Posterior cingulate gyrus (tissue), 11 donors: Measurements from ENCODE around the gene SLC2A1.

ENCODE experiments used
- DNase-seq, 10 donors: peaks; one replicate each; pipeline versions ENCODE4 v3.0.0 to v3.0.0-alpha.2; 2020 to 2021; ENCODE audit warnings: mixed read lengths in 3 of 10
- intact Hi-C: fragments of 100-400 bp; cut with DNase I; formaldehyde crosslinking; loops from one replicate; pipeline ENCODE4 v1.15.1; 2023

Gene SLC2A1

DNA sequence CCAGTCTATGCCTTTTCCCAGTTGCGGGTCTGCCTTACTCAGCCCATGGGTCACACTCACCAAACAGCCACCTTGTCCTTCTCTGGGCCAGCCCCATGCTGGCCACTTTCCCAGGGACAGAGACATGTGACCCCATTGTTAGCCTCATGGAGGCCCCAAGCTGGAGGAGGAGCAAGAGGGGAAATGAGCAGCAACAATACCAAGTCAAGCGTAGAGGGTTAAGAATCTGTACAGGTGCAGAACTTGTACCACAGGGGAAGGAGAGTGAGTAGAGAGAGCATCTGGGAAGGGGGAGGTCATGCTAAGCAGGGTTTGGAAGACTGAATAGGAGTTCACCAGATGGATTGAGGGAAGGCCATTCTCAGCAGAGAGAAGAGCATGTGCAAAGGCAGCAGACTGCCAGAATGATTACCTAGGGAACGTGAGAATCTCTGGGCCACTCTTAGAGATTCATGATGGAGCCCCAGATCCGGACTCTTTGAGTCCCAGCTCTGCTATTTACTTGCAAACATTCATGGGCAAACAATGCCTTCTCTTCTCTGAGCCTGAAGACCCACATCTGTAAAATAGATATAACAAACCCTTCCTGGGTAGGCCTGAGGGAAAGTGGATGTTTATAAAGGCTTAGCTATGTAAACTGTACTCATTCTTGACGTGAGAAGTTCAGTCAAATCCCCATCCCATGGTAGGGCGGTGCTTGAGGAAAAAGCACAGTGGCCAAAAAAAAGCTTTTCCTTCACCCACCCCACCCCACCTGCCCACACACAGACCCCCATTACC is 2.8 kb upstream of the SLC2A1 start:
- peak in 8 of 10 donors; percentile 37 to 94 (median 64) for DNase-seq
- intact Hi-C loops: no loop called here

DNA sequence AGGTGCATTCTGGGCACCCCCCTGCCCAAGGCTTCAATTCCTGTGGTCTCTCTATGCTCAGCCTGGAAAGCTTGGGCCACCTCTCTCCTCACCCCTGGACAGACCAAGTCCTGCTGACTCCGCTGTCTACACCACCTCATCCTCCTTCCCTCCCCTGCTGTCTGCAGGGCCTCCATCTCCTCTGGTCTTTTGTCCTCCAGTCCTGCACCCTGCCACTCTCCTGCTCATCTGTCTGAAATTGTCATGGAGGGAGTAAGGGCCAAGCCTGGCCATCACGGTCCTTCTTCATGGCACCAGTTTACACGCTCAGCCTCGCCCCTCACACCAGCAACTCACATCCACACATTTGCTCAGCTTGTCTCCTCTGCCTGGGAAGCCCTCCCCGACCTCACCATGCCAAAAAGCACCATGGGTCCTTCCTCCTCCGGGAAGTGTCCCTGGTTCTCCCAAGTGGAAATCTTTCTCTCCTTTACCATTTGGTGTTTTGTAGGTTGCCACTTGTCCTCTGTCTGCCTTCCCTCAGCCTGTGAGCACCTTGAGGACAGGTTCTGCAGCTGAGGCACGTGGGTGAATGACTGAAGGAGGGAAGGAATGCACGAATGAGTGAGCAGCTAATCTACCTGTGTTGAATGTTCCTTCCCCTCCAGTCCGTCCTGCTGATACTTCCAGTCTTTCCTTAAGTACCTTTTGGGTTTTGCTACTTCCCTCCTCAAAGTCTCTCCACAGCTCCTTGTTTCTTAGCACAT is 2.1 kb upstream of the SLC2A1 start:
- intact Hi-C loops: no loop called here
- DNase-seq: peak in 1 of 10 donors; percentile 56

DNA sequence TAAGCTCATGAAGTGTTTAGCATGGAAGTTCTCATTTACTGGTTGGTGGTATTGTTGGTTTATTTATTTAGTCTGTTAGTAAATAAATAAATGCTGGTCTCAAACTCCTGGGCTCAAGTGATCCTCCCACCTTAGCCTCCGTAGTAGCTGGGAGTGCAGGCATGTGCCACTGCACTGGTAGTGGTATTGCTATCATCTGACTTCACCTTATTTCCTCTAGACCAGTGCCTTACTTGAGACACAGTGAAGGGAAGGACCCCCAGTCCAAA is 1.4 kb upstream of the SLC2A1 start:
- intact Hi-C loops: no loop called here
- peak in 1 of 10 donors; percentile 5 for DNase-seq

DNA sequence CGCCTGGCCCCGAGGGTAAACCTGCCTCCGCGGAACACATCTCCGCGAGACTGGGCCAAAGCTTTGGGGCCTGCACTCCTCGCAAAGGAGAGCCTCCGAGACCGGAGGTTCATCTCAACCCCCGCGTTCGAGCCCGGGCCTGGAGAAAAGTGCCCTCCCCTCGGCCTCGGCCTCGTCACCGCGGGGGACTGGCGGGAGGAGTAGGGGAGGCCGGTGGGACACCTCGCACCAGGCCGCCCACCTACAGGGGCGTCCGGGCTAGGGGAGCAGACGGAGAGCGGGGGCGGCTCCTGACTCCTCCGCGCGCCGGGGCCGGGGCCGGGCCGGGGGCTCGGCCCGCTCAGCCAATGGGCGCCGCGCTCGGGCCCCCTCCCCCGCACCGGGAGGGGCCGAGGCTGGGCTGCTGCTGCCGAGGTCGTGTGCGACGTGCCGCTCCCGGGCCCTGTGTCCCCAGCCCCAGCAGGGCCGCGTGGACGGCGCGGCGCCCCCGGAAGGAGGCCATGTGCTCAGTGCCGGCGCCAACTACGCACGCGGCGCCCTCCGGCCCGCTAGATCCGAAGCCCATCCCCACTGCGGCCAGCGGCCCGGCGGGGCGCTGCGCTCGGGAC is 684 bp downstream of the SLC2A1 start:
- DNase-seq: peak in 9 of 10 donors; percentile 34 to 93 (median 56)
- intact Hi-C loops: loop anchor here (5.0 kb wide), 1 partner anchor 191 kb away; the partner anchor contains the start of genes C1orf50 and P3H1

DNA sequence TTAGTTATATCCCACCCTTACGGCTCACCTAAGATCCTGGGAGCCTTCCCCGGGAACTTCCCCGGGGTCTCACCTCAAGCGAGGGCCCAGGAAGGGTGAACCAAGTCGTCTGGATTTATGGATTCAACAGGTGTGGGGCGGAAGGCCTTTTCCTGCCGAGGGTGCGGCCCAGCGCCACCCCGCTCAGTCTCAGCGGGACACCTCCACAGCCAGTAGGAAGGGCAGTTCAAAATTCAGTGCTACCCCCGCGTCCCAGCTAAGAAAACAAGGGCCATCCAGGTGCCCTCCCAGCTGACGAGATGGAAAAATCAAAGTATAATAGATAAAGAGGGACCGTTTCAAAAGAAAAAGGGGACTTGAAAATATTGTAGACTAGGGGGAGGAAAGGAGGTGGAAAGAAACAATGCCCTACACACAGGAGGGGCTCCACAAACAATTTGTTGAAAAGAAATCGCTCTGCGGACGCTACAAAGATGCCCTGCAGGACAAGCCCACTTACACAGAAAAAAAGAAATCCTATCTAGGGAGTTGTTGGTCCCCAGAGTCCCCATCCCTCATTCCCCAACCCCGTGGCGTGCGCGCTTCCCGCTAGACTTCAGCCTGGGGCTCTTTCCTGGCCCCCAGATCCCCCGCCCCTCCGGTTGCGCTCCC is 1.3 kb downstream of the SLC2A1 start:
- intact Hi-C loops: loop anchor here (5.0 kb wide), 1 partner anchor 190 kb away; the partner anchor contains the start of genes C1orf50 and P3H1
- no peak for DNase-seq

DNA sequence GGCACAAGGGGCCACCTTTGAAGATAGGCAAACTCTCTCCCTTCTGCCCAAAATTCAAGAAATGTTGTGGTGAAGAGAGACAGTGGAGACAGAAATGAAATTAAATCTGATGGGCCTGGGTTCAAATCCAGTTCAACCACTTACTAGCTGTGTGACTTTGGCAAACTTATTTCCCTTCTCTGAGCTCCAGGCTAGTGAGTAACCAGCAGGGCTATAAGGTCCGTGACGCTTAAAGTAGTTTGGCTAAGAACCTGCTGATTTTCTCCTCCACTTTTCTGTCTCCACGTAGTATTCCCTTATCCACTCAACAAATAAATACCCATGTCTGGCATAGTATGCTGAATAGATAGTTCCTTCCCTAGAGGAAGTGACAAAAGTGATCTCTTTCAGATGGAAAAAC is 1.9 kb downstream of the SLC2A1 start:
- intact Hi-C loops: loop anchor here (5.0 kb wide), 1 partner anchor 189 kb away; the partner anchor contains the start of genes C1orf50 and P3H1
- no peak for DNase-seq

DNA sequence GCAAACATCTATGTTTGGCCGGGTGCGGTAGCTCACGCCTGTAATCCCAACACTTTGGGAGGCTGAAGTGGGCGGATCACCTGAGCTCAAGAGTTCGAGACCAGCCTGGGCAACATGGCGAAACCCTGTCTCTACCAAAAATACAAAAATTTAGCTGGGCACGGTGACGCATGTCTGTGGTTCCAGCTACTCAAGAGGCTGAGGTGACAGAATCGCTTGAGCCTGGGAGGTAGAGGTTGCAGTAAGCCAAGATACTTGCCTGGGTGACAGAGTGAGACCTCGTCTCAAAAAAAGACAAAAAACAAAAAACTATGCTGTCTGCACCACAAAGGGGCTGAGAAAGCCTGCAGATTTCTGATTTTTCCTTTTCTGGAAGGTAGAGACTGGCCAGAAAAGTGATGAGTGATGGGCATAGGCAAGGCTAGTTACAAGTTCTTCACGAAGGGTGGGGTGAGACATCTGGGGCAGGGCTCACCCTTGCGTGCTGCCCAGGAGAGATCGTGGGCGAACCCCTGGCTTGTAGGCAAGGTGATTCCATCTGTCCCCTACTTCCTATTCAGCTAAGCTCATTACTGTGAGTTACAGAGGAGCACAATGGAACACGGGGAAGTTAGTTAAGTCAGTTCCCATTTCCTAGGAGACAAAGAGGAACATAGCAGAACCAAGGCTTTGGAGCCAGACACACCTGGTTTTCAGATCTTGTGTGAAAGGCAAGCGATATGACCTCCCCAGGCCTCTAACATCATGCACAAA is 3.2 kb downstream of the SLC2A1 start:
- intact Hi-C loops: loop anchor here (5.0 kb wide), 1 partner anchor 188 kb away; the partner anchor contains the start of genes C1orf50 and P3H1
- no peak for DNase-seq

DNA sequence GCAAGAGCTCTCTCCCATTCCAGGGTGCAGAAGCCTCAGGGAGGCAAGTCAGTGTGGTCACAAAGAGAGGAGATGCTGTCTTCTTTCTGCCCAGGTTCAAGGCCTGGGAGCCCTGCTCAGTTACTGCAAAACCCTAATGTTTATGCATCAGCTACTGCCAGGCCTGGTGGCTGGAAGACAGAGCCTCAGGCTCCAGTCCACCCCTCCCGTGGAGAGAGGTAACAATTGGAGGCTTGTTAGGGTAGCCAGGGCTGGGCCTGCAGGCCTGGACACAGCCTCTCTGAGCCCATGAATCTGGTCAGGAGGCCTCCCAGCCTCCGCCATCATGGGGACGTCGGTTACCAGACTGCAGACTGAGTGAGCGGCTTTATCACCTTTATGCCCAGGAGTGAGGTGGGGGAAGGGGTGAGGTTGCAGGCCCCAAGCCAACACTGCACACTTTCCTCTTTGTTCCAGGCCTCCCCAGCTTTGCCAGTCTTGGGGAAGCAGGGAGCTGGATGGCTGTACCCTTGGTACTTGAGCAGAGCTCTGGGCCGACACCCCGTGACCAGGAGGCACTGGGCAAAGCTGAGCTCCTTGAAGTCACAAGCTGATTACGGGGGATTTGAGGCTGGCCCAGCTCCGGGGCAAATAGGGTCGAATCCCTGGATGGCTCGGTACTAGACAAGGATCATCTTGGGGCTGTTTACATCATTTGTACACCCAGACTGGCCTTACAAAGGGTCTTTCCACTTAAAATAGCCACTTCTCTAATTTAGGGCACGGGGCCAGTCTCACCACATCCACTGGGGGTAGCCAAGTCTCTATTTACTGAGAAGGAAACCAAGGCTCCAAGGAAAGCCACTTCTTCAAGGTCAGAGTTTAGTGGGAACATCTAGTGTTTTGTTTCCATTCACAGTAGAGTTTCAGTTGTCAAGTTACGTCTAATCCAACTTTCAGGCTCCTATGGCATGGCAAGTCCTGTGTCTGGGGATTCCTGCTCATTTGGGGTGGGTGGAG is 5.2 kb downstream of the SLC2A1 start:
- intact Hi-C loops: no loop called here
- DNase-seq: peak in 8 of 10 donors; percentile 39 to 96 (median 68)

DNA sequence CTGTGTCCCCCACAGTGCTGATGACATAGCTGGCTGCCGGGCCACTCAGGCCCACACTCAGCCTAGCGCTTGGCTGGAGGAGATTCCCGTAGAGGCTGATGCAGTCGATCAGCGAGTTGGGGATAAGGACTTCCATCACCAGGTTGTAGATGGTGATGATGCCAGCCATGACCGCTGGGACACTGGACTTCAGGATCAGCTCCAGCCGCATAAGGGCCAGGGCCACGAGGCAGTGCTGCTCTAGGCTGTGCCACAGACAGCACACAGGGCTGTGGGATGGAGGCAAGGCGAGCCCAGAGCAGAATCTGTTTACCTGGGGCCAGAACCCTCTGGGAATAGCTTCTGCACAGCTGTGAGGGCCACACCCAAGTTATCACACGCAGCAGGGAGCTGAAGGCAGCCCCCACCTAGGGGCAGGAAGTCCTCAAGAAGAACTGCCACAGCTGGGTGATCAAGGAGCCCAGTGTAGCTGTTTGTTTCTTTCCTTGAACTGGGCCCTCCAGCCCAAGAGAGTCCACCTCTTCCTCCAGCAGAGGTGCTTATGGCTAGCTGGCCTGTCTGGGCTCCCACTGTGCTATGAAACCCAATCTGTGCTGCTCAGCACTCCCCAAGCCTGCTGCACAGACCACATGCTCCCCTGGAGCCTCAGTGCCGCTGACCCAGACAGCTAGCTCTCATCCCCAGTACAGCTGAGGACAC is 6.2 kb downstream of the SLC2A1 start:
- no peak for DNase-seq
- intact Hi-C loops: no loop called here

DNA sequence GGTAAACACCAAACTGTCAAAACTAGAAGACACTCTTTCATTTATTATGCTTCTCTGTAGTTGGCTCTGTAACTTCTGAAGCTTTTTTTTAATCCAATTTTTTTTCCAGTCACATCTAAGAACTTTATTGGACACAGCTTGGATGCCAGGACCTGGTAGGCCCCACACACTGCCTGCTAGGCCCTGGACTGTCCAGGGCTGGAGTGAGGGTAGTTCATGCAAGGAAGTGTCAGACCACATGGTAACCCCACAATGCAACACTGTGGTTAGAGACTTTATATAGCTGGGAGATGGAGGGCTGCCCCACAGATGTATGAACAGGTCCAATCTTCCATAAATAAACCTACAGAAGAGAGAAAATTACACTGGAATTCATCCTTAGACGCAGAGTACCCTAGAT is 7.1 kb downstream of the SLC2A1 start:
- intact Hi-C loops: no loop called here
- DNase-seq: no peak

DNA sequence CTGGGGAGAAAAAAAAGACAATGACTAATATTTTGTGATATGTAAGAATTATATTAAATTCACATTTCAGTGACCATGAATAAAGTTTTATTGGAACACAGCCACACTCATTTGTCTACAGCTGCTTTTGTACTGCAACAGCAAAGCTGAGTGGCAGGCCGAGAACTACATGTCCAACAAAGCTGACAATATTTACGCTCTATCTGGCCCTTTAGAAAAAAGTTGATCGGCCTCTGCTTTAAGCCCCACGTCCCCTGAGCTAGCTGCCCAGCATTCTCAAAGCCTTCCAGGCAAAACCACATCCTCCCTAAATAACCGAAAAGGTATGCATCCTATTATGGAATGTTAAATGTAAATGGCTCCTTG is 8.6 kb downstream of the SLC2A1 start:
- DNase-seq: no peak
- intact Hi-C loops: no loop called here

DNA sequence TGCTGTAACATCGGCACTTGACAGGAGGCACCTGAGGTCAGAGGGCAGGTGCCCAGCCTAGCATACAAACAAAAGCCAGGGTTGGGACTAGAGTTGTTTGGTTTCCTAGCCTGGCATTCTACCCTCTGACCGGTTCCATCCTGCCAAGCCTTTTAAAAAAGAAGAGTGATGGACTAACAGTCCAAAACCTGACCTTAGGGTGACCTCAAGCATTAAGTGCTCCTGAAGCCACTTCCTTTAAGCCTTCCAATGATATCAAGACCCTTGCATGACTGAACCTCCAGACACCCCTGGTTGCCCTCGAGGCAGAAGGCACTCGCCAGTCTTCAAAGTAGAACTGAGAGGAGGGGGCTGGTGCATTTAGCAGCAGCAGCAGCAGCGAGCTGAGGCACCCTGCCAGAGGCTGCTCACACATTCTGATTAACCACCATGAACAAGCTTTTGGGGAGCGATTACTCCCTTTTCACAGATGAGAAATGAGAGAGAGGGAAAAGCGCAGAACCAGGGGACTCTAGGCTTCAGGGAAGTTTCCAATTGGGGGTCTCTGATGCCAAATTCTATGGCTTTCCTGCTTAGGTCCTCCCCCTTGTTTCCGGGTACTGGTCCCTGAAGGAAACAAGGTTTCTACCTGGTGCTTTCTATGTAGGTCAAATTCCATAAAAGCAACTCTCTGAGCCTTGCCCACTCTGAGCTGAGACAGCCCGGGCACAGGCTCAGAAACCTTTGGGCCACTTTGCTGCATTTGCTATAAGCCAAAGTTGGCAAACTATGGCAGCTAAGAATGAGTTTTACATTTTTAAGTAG is 9.2 kb downstream of the SLC2A1 start:
- no peak for DNase-seq
- intact Hi-C loops: no loop called here

DNA sequence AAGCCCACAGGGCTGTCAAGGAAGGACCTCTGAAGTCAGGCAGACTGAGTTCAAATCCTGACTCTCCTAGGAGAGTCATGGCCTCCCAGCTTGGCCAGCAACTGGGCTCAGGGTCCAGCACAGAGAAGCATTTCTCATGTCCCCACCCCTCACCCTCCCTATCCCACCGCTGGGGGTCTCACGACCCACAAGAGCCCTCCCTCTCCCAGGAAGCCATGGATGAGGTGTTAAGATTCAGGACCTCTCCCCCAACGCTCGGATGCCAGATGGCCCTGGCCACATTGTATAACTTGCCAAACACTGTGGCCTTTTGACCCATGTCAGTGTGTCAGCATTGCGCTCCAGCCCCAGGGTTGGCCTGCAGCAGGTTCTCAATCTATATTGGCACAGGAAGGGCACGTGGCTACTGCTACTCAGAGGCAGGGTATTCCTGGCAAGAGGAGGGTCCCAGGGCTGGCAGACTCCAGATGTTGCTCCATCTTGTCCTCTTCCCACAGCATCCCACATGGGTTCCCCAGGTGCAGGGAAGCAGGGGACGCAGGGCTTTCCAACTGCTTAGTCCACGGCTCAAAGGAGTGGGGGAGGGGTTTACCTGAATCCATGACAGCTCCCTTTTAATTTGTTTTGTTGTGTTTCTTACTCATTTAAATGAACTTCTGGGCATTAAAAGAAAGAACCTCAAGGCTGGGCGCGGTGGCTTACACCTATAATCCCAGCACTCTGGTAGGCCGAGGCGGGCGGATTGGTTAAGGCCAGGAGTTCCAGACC is 10.5 kb downstream of the SLC2A1 start:
- intact Hi-C loops: no loop called here
- no peak for DNase-seq

DNA sequence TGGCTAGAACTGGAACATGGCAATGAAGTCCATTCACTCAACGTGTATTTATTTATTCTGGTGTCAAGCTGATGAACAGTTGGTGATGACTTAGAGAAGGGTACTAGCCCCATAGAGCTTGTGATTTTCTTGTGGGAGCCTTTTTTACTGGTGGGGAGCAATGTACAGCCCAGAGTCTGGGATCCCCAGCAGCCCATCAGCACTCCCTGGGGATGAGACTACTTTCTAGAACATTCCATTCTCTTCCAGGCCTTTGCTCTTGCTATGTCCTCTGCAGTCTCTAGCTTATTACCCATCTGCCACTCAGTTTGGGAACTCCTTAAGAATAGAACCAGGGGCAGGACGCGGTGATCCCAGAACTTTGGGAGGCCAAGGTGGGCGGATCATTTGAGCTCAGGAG is 11.6 kb downstream of the SLC2A1 start:
- no peak for DNase-seq
- intact Hi-C loops: no loop called here

DNA sequence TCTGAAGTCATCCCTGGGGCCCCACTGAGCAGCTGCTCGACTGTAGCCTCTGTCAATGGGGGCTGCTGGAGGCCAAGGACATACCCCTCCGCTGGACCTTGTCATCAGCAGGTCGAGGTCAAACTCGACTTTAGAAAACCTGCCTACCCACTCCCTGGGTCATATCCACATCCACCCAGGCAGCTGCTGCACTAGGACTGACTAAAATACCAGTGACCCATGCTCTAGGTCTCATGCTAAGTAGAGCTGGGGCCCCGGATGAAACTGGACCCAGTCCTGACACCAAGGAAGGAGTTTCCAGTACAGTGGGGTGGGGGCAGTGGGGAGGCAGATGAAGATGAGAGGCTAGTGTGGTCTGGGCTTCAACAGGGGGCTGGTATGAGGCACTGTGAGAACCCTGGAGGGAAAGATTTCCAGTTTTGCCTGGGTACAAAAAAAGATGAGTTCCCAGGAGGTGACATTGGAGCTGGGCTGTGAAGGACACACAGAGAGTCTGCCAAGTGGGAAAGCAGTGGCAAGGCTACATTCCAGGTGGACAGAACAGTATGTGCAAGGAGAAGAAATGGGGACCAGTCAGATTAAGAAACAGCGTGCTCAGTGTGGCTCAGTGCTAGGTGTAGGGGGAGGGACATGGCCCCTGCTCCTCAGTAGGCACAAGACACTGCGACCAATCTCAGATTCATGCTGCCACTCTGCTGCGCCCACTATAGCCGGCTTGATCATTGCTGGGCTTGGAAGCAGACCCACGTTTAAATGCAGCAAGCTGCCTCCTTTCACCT is 12.4 kb downstream of the SLC2A1 start:
- no peak for DNase-seq

DNA sequence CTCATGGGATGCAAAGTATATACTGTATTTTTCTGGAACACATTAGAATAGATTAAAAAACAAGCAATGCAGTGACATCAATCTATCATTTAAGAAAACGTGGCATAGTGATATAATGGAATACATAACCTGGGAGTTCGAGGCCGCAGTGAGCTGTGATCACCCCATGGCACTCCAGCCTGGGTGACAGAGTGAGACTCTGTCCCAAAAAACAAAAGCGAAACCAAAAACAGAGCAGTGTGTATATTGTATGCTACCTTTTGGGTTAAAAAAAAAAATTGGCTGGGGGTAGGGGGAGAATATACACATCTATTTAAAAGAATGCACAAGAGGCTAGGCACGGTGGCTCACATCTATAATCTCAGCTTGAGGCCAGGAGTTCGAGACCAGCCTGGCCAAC is 13.5 kb downstream of the SLC2A1 start:
- no peak for DNase-seq
- intact Hi-C loops: no loop called here

More for the DNA sequence above, 12.4 kb downstream of the SLC2A1 start:
- intact Hi-C loops: no loop called here
